GM19099 (cell line): ENCODE data around the gene DRP2.

Experiments
- POLR2A ChIP-seq: IDR thresholded peaks from 3 replicates; pipeline ENCODE4 v1.6.1; 2011; ENCODE audit warnings: low read depth; ENCODE audit not compliant: insufficient read length; ENCODE audit errors: extremely low read depth

Gene DRP2

DNA sequence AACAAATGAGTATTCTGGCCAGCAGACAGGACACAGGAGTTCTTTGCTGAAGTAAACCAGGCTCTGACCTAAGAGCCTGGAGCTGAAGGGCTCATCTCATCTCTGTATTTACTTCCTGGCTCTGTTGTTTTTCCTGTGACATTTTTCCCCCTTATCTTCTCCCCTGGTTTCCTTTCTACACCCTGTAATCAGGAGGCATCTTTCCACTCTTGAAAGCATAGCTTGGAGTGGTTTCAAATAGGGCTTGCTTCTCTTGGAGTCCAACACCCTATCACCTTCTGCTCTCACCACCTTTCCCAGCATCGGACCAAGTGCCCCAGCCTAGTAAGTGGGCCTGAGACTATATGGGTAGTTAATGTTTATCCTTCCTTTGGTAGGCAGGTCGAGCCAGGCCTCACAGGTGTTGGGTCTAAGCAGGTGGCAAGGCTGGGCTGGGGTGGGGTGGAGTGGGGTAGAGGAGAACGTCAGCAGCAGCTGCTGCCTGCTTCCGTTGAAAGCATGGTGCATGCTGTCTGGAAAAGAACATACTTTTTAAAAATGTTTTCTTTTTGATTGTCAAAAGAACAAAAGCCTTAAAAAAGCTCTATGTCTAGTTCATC lies 1.2 kb downstream of the DRP2 start:
- no peak for TF ChIP-seq POLR2A

GRCh38 chrX:101223226-101223625 lies 3.6 kb downstream of the DRP2 start:
- TF ChIP-seq POLR2A, result no peak

- TF ChIP-seq POLR2A, result no peak
Observed at GRCh38 chrX:101229170-101229569, 9.6 kb downstream of the DRP2 start.

DNA sequence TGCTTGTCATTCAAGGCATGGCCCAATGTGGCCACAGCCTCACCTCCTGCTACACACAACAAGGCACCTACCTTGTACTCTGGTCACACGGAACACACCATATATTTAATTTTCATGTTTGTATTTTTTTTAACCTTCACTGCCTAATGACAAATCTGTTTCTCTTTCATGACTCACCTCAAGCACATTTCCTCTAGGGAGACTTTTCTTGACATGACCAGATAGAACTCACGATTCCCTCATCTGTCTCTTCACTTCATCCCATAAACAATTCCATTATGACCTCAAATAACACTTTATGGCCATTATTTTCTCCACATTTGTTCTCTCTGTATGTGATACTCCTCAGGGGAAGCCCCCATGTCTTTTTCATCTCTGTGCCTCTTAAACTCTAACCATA lies 11.1 kb downstream of the DRP2 start:
- TF ChIP-seq POLR2A, result no peak

DNA sequence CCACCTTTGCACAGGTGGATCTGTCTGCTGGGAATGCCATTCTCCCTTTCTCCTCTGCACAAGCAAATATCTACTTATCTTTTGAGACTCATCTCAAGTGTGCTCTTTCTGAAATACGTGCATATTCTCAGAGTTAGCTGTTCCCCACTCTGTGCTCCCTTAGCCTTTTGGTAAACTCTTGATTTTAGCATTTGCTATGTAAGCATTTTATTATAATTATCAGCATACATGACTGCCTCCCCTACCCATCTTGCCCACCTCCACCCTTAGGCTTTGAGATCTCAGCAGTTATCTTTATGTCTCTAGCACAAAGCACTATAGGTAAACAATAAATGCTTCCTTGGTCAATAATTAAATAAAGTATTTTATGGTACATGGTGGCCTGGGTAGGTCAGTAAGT lies 11.5 kb downstream of the DRP2 start:
- no peak for TF ChIP-seq POLR2A

DNA sequence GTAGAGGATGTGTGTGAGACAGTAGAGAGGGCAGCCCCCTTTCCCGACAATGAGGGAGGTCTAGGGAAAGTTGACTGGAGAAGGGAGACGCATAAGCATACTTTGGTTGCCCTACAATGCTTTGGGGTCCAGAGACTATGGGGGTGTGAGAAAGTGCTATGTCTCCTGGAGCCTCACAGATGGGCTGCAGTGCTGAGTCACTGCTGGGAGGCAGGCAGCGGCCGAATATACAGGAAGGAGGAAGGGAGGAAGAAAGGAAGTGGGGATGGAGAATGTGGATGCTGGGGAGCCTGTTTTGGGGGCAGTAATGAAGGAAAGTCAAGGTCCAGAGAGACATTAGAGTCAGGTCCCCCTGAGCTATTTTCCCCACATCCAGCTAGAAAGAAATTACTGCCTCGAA lies 12.7 kb downstream of the DRP2 start:
- TF ChIP-seq POLR2A, result no peak

GRCh38 chrX:101237041-101237440 lies 17.5 kb downstream of the DRP2 start:
- no peak for TF ChIP-seq POLR2A

DNA sequence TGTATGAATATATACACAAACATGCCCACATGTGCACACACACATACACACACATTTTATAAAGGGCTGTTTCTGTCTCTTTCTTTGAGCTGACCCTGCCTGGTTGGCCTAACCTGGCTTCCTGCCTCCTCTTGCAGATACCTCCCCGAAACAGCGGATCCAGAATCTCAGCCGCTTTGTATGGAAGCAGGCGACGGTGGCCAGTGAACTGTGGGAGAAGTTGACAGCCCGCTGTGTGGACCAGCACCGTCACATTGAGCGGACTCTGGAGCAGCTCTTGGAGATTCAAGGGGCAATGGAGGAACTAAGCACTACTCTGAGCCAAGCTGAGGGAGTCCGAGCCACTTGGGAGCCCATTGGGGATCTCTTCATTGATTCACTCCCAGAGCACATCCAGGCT lies 21.9 kb downstream of the DRP2 start:
- no peak for TF ChIP-seq POLR2A

DNA sequence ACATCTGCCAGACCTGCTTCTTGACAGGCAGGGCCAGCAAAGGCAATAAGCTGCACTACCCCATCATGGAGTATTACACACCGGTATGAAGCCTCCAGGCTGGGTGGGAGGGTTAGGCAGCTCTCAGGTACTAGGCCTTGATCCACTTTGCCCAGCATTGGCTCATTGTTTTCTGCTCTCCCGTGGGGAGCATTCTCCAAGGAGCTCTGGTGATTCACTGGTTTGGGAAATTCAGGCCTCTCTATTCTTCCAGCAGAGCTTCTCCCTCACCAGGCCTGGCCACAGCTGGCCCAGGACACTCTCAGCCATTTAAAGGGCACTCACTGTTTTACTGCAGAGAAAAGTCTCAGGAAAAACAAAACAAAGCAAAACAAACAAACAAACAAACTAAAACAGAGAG lies 33.0 kb downstream of the DRP2 start:
- TF ChIP-seq POLR2A, result no peak

DNA sequence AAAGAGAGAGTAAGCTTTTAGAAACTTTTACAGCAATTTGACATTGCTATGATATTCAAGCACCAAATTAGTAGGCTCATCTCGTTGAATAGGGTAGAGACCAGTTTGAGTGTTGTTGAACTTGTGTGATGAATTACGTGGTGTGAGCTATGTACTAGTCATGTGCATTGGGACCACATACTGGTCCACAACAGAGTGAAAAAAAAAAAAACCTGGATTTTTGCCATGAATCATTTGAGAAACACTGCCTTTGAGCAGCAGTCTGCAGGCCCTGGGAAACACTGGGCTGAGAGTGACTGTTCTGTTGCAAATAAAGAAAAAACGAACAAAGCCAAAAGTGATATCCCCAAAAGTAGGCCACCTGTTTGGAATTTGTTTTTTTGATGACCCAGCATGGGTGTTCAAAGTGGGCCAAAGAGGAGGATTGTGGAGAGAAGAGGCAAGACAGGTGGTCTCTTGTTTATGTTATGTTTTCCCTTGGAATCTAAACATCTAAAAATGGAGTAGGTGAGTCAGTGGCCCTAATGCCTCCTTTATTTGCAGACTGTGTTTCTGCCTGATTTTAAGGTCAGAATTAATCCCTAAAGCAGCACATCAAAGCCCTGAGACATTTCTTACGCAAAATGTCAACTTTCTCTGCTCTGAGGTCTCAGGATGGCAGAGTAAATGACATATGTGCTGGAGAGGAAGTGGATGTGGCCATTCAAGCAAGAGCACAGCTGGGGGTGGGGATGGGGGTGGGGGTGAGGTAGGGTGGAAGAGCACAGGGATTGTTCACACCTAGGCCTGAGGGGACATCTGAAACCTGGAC lies 38.1 kb downstream of the DRP2 start:
- no peak for TF ChIP-seq POLR2A

GRCh38 chrX:101258259-101258581 lies 38.6 kb downstream of the DRP2 start:
- TF ChIP-seq POLR2A, result no peak

GRCh38 chrX:101260435-101260834 lies 40.8 kb downstream of the DRP2 start:
- no peak for TF ChIP-seq POLR2A

DNA sequence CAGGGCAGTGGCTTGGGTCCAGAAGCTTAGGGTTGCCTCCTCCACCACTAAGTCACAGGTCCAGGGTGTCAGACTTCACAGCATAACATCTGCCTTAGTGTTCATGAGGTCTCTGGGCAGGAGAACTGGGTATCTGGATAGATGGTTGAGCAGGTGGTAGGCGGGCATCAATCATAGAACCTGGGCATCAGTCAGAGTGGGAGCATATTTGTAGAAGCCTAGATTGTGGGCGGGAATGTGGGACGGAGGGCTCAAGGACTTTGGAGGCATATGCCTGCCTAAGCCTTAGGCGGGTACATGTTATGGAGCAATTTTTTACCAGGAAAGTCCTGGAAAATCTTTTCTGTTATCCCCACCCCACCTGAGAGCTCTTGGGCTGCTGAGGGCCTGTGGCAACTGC lies 43.0 kb downstream of the DRP2 start:
- no peak for TF ChIP-seq POLR2A

GRCh38 chrX:101263766-101264165 lies 44.2 kb downstream of the DRP2 start:
- TF ChIP-seq POLR2A, result no peak

GRCh38 chrX:101265869-101266428 lies 46.4 kb downstream of the DRP2 start:
- TF ChIP-seq POLR2A, result no peak

DNA sequence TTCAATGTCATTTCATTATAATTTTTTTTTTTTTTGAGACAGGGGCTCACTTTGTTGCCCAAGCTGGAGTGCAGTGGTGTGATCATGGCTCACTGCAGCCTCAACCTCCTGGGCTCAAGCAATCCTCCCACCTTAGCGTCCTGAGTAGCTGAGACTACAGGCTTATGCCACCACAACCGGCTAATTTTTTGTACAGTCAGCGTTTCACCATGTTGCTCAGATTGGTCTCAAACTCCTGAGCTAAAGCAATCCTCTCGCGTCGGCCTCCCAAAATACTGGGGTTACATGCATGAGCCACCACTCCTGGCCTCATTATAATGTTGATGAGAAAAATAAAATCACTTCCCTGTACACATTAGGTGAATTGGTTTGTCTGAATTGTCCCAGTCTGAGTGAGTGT lies 54.6 kb downstream of the DRP2 start:
- no peak for TF ChIP-seq POLR2A

DNA sequence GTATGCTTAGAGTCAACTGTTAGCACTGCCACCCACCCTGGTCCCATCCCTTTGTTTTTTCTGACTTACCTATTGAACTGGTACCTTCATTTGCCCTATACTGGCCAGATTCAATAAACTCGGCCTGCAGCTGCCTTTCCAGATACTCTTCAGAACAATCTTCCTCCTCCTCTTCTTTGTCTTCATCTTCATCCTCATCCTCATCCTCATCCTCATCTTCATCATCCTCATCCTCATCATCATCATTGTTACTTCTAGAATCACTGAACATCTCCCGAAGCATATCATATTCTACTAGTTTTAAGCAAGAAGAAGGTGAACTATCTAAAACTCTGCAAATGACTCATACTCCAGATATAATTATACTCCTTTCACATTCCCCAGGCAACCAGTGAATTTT lies 56.7 kb downstream of the DRP2 start:
- TF ChIP-seq POLR2A, result no peak

- TF ChIP-seq POLR2A, result no peak
Observed at GRCh38 chrX:101287402-101287801, 67.8 kb downstream of the DRP2 start.
